GM21423 (cell line): ENCODE results near the gene RILPL2.
"Not testable (repeated sequence)": the region's sequence is repeated elsewhere in the genome, so short reads cannot be mapped to it uniquely, and the experiment has no call there.

ENCODE experiments used
- ATAC-seq: cut with Tn5 transposase; IDR thresholded peaks from one replicate; pipeline ENCODE4 v1.9.1; 2021; ENCODE audit warnings: mild to moderate bottlenecking, moderate library complexity; ENCODE audit not compliant: unreplicated experiment

RILPL2 gene

DNA sequence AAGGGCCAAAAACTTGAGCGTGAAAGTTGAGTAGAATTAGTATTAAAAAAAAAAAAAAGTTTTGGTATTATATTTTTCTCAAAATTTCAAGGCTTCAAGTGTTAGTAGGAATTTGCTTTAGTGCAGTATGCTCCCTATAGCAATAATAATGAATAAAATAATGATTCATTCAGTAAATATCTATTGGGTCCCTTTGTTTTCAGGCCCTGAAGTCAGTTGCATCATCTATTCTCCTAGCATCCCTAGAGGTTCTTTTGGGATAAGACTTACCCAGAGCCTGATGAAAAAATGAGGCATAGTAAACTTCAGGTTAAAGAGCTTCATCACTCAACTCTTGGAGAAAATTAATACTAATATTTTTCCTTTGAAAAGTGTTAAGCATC is 51.5 kb downstream of the RILPL2 start:
- no peak for ATAC-seq

DNA sequence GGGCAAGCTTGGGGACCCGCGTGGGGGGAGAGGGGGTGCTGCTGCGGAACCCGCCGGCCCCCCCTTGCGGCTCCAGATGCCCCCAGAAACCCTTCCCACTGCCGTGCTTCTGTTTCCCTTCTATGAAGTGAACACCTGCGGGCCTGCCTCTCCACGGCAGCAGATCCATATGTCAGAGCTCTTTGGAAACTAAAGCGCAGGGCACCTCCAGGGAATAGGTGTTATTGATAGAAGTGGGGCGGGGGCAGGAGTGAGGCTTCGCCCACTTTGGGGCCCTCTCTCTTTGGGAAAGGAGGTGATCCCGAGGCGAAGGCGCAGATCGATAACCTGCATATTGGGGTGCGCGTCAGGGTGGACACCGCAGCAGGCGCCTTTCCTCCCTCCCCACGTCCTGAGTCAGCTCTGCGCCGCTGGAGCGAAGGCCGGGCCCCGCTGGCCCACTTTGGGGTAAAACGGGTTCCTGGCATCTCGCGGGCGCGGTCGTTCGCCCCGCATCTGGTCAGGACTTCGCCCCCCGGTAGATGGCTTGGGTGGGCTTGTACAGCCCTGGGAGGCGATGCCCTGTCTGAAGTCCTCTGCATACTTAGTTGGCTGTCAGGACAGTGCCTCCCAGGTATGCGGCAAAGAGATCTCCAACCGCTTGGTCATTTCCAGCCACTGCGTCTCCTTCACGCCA is 52.0 kb downstream of the RILPL2 start:
- no peak for ATAC-seq

DNA sequence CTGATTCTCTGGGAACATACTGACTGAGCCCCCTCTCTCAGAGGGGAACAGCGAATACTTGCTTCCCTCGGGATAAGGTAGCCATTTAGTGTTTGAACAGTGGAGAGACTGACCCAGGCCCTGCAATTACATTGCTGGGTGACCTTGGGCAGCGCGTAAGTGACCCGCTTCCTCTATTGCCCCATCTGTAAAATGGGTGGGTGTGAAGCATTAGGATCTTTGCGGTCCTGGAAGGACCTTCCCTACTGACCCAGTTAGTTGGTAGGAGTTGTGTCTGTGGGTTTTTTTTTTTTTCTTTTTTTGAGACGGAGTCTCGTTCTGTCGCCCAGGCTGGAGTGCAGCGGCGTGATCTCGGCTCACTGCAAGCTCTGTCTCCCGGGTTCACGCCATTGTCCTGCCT is 53.8 kb downstream of the RILPL2 start:
- no peak for ATAC-seq

DNA sequence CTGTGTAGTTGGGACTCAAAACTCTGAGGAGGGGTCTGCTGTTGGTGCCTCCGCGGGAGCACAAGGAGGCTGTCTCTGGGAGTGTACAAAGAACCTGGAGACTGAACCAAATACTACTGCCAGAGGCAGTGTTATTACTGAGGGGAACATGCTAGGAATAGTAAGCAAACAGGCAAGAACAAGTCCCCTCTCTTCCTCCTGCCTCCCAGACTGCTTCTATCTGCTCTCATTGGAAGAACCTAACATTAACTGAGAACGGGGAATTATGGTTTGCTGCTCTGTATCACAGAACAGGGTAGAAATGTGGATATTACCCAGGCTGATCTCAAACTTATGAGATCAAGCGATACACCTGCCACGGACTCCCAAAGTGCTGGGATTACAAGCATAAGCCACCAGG is 57.1 kb downstream of the RILPL2 start:
- no peak for ATAC-seq

DNA sequence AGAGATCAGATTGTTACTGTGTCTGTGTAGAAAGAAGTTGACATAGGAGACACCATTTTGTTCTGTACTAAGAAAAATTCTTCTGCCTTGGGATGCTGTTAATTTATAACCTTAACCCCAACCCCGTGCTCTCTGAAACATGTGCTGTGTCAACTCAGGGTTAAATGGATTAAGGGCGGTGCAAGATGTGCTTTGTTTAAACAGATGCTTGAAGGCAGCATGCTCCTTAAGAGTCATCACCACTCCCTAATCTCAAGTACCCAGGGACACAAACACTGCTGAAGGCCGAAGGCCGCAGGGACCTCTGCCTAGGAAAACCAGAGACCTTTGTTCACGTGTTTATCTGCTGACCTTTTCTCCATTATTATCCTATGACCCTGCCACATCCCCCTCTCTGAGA is 64.1 kb downstream of the RILPL2 start:
- not testable (repeated sequence) for ATAC-seq

DNA sequence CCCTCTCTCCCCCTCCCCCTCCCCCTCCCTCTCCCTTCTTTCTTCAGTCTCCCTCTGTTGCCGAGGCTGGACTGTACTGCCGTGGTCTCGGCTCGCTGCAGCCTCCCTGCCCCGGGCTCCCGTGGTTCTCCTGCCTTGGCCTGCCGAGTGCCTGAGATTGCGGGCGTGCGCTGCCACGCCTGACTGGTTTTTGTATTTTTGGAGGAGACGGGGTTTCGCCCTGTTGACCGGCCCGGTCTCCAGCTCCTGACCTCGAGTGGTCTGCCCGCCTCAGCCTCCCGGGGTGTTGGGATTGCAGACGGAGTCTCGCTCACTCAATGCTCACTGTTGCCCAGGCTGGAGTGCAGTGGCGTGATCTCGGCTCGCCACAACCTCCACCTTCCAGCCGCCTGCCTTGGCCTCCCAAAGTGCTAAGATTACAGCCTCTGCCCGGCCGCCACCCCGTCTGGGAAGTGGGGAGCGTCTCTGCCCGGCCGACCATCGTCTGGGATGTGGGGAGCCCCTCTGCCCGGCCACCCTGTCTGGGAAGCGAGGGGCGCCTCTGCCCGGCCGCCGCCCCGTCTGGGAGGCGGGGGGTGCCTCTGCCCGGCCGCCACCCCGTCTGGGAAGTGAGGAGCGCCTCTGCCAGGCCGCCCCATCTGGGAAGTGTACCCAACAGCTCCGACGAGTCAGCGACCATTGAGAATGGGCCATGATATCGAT is 64.7 kb downstream of the RILPL2 start:
- not testable (repeated sequence) for ATAC-seq

DNA sequence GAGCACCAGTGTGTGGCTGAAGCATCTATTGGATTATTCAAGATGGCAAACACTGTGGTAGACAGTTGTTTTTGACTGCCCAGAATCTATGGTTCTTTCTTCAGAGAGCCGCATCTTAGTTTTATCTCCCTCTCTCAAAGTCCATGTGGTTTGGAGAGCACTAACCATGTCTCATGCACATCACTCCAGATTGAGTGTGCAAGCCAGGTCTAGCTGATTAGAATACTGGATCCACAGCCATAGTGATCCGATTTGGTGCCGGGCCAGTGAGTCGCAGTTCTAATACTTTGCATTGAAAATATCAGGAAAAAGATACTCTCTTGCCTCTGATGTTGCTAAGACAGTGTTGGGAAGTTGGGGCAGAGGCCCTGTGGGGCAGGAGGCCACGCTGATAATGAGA is 67.3 kb downstream of the RILPL2 start:
- ATAC-seq = no peak

DNA sequence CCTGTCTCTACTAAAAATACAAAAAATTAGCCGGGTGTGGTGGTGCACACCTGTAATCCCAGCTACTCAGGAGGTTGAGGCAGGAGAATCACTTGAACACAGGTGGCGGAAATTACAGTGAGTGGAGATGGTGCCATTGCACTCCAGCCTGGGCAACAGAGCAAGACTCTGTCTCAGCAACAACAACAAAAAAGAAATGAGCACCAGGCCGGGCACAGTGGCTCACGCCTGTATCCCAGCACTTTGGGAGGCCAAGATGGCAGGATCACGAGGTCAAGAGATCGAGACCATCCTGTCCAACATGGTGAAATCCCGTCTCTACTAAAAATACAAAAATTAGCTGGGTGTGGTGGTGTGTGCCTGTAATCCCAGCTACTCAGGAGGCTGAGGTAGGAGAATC is 68.1 kb downstream of the RILPL2 start:
- ATAC-seq = not testable (repeated sequence)

DNA sequence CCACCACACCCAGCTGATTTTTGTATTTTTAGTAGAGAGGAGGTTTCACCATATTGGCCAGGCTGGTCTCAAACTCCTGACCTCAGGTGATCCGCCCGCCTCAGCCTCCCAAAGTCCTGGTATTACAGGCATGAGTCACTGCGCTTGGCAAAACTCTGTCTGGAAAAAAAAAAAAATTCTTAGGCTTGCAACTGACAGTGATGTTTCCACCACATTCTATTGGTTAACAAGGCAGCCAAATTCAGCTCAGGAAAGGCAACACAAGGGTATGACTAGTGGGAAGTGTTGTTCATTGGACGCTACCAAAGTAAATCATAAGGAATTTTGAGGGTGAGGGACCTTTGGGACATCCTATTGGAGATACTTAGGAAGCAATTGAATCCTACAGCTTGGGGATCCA is 69.0 kb downstream of the RILPL2 start:
- no peak for ATAC-seq
